ENCODE results near the gene WDR55. TPM values are rescaled to one million over a fixed set of nuclear protein-coding genes. Genes with fewer than 3 reads are reported as not detected.
A peak's percentile ranks its signal among the peaks of the same experiment; 100 is the strongest.

The WDR55 gene
- polyA plus RNA-seq, 1 donor (not counting 4 experiments of a cell fraction or from before 2014, with no cell fraction given): 21.6 TPM

- Histone ChIP-seq H3K79me2 (ENCODE audit: control insufficient read depth, insufficient read depth, low read length) (no peaks in the 10 kb centered on the region), H4K20me1 (ENCODE audit: control insufficient read depth, extremely low read depth, insufficient read depth, low read length) (no peaks in the 10 kb centered on the region), H3K4me3 (ENCODE audit: control insufficient read depth in 2 of 3, extremely low read depth in 1 of 3, insufficient read depth in 2 of 3, low read depth in 1 of 3, low read length in 3 of 3) (peak overlapping the region; percentile 12 to 75 (median 32)), H3K4me1 (ENCODE audit: control insufficient read depth, extremely low read depth, insufficient read depth, low read length) (peaks cover 21% of the 10 kb centered on the region), H3K27me3 (ENCODE audit: control insufficient read depth, extremely low read depth, insufficient read depth, low read length) (peaks cover 7% of the 10 kb centered on the region), H3K9me3 (ENCODE audit: control insufficient read depth, low read depth, low read length) (no peaks in the 10 kb centered on the region), H3K4me2 (ENCODE audit: control insufficient read depth, extremely low read depth, insufficient read depth, low read depth, low read length) (peak overlapping the region; percentile 94), H3K36me3 (ENCODE audit: control insufficient read depth in 2 of 2, extremely low read depth in 1 of 2, insufficient read depth in 2 of 2, low read length in 2 of 2) (no peaks in the 10 kb centered on the region), H3K9me1 (ENCODE audit: control insufficient read depth, extremely low read depth, insufficient read depth, low read length) (no peaks in the 10 kb centered on the region), H3K27ac (ENCODE audit: control insufficient read depth, insufficient read depth, low read length) (no peak overlapping the region), H2AFZ (ENCODE audit: control insufficient read depth, low read length) (peak overlapping the region; percentile 90), H3K9ac (ENCODE audit: control insufficient read depth, extremely low read depth, insufficient read depth, low read length) (peak overlapping the region; percentile 39)
- DNase-seq (ENCODE audit: low read depth, low spot score) (no peak), FAIRE-seq (no peak)
- TF ChIP-seq EZH2 (IDR thresholded peaks at IDR 0.05; ENCODE audit: low read length) (no peak), CTCF (optimal IDR thresholded peaks at IDR 0.05 in 1 of 3, IDR thresholded peaks at IDR 0.05 in 1 of 3, conservative IDR thresholded peaks at IDR 0.05 in 1 of 3; ENCODE audit: extremely low read depth in 1 of 3, insufficient read depth in 2 of 3, low read length in 3 of 3) (no peak)
- dilution Hi-C loops (cut with MboI; ENCODE audit: extremely low pct_ligation_motif_present, low sequenced_read_pairs): no loop called here
Observed at GRCh38 chr5:140631831-140632365, 32.8 kb upstream of the WDR55 start.

- H3K36me3 ChIP-seq (ENCODE audit: control insufficient read depth in 2 of 2, extremely low read depth in 1 of 2, insufficient read depth in 2 of 2, low read length in 2 of 2): no peaks in the 10 kb centered on the region
- H3K4me3 ChIP-seq (ENCODE audit: control insufficient read depth in 2 of 3, extremely low read depth in 1 of 3, insufficient read depth in 2 of 3, low read depth in 1 of 3, low read length in 3 of 3): peak overlapping the region; percentile 12 to 75 (median 36)
- H2AFZ ChIP-seq (ENCODE audit: control insufficient read depth, low read length): peak overlapping the region; percentile 90
- dilution Hi-C loops (cut with MboI; ENCODE audit: extremely low pct_ligation_motif_present, low sequenced_read_pairs): no loop called here
- no peaks in the 10 kb centered on the region for H4K20me1 ChIP-seq (ENCODE audit: control insufficient read depth, extremely low read depth, insufficient read depth, low read length)
- FAIRE-seq (no peak), DNase-seq (ENCODE audit: low read depth, low spot score) (no peak)
- H3K9me3 ChIP-seq (ENCODE audit: control insufficient read depth, low read depth, low read length): no peaks in the 10 kb centered on the region
- H3K27ac ChIP-seq (ENCODE audit: control insufficient read depth, insufficient read depth, low read length): no peak overlapping the region
- H3K9ac ChIP-seq (ENCODE audit: control insufficient read depth, extremely low read depth, insufficient read depth, low read length): peak overlapping the region; percentile 48
- H3K79me2 ChIP-seq (ENCODE audit: control insufficient read depth, insufficient read depth, low read length): no peaks in the 10 kb centered on the region
- H3K4me2 ChIP-seq (ENCODE audit: control insufficient read depth, extremely low read depth, insufficient read depth, low read depth, low read length): peak overlapping the region; percentile 94
- H3K9me1 ChIP-seq (ENCODE audit: control insufficient read depth, extremely low read depth, insufficient read depth, low read length): no peaks in the 10 kb centered on the region
- peaks cover 7% of the 10 kb centered on the region for H3K27me3 ChIP-seq (ENCODE audit: control insufficient read depth, extremely low read depth, insufficient read depth, low read length)
- H3K4me1 ChIP-seq (ENCODE audit: control insufficient read depth, extremely low read depth, insufficient read depth, low read length): peaks cover 21% of the 10 kb centered on the region
- TF ChIP-seq CTCF (optimal IDR thresholded peaks at IDR 0.05 in 1 of 3, IDR thresholded peaks at IDR 0.05 in 1 of 3, conservative IDR thresholded peaks at IDR 0.05 in 1 of 3; ENCODE audit: extremely low read depth in 1 of 3, insufficient read depth in 2 of 3, low read length in 3 of 3) (no peak), EZH2 (IDR thresholded peaks at IDR 0.05; ENCODE audit: low read length) (no peak)
Observed at GRCh38 chr5:140632366-140633020, 32.2 kb upstream of the WDR55 start.
